Stimulated activated CD8-positive, alpha-beta memory T cell treated with anti-CD3 and anti-CD28 coated beads, Interleukin-7, amount 100 ng/mL, for 24 hours (primary cell): ENCODE data around the gene STX18.
"Not testable (repeated sequence)": the region's sequence is repeated elsewhere in the genome, so short reads cannot be mapped to it uniquely, and the experiment has no call there.

Experiments
- DNase-seq: peaks from one replicate; pipeline ENCODE4 v3.0.0-alpha.2; 2020; ENCODE audit warnings: low read depth

STX18 gene

GRCh38 chr4:4554234-4554633 lies 12.4 kb upstream of the STX18 start:
- no peak for DNase-seq

GRCh38 chr4:4552042-4552441 lies 10.2 kb upstream of the STX18 start:
- not testable (repeated sequence) for DNase-seq

GRCh38 chr4:4550161-4550560 lies 8.3 kb upstream of the STX18 start:
- DNase-seq: not testable (repeated sequence)

GRCh38 chr4:4549534-4549933 lies 7.7 kb upstream of the STX18 start:
- DNase-seq: no peak

- no peak for DNase-seq
Observed at GRCh38 chr4:4542774-4543485, 1.1 kb upstream of the STX18 start.

- no peak for DNase-seq
Observed at GRCh38 chr4:4541040-4541631, 712 bp downstream of the STX18 start.

- no peak for DNase-seq
Observed at GRCh38 chr4:4539481-4539880, 2.4 kb downstream of the STX18 start.

GRCh38 chr4:4535590-4535989 lies 6.3 kb downstream of the STX18 start:
- no peak for DNase-seq

- no peak for DNase-seq
Observed at GRCh38 chr4:4534515-4535145, 7.2 kb downstream of the STX18 start.

- DNase-seq: no peak
Observed at GRCh38 chr4:4533461-4534169, 8.2 kb downstream of the STX18 start.

- no peak for DNase-seq
Observed at GRCh38 chr4:4532371-4533154, 9.3 kb downstream of the STX18 start.

GRCh38 chr4:4529392-4529791 lies 12.5 kb downstream of the STX18 start:
- DNase-seq: no peak

GRCh38 chr4:4526401-4526800 lies 15.4 kb downstream of the STX18 start:
- DNase-seq: no peak

- DNase-seq: no peak
Observed at GRCh38 chr4:4524364-4524763, 17.5 kb downstream of the STX18 start.

- DNase-seq: no peak
Observed at GRCh38 chr4:4521731-4522130, 20.1 kb downstream of the STX18 start.

- no peak for DNase-seq
Observed at GRCh38 chr4:4521136-4521535, 20.7 kb downstream of the STX18 start.

- no peak for DNase-seq
Observed at GRCh38 chr4:4519297-4519894, 22.5 kb downstream of the STX18 start.

GRCh38 chr4:4518747-4519146 lies 23.1 kb downstream of the STX18 start:
- DNase-seq: no peak

- no peak for DNase-seq
Observed at GRCh38 chr4:4514786-4515185, 27.1 kb downstream of the STX18 start.

GRCh38 chr4:4512282-4512681 lies 29.6 kb downstream of the STX18 start:
- DNase-seq: no peak

GRCh38 chr4:4510641-4511040 lies 31.2 kb downstream of the STX18 start:
- not testable (repeated sequence) for DNase-seq

- no peak for DNase-seq
Observed at GRCh38 chr4:4509521-4509920, 32.3 kb downstream of the STX18 start.
